Neutrophil (primary cell): ENCODE results near the gene CMTM4.
A peak's percentile ranks its signal among the peaks of the same experiment; 100 is the strongest.
"Not testable (repeated sequence)": the region's sequence is repeated elsewhere in the genome, so short reads cannot be mapped to it uniquely, and the experiment has no call there.

ENCODE experiments used
- H3K27ac ChIP-seq: fragments of 200-600 bp; sonication (generic); 2 replicates; pipeline ENCODE4 v1.5.1; 2016; ENCODE audit warnings: mild to moderate bottlenecking, moderate library complexity
- H3K27me3 ChIP-seq: fragments of 200-600 bp; sonication (generic); 2 replicates; pipeline ENCODE4 v1.6.0; 2016; ENCODE audit warnings: mild to moderate bottlenecking
- H3K36me3 ChIP-seq: fragments of 200-600 bp; sonication (generic); 2 replicates; pipeline ENCODE4 v1.5.1; 2017
- H3K4me1 ChIP-seq, 2 experiments: fragments of 200-600 bp in 1 of 2; sonication (generic) in 1 of 2; 1 replicate in 1 of 2; 2 replicates in 1 of 2; pipeline versions ENCODE4 v1.5.1 to v1.6.1; 2013 to 2016; ENCODE audit warnings: low read depth in 1 of 2, low read length in 1 of 2, mild to moderate bottlenecking in 1 of 2, moderate library complexity in 1 of 2; ENCODE audit not compliant: control insufficient read depth in 1 of 2, insufficient read depth in 1 of 2
- H3K4me3 ChIP-seq, 2 experiments: fragments of 200-600 bp in 1 of 2; sonication (generic) in 1 of 2; 1 replicate in 1 of 2; 2 replicates in 1 of 2; pipeline ENCODE4 v1.5.1; 2013 to 2016; ENCODE audit warnings: low read depth in 1 of 2, low read length in 1 of 2, mild to moderate bottlenecking in 1 of 2, moderate library complexity in 1 of 2
- H3K9me3 ChIP-seq: fragments of 200-600 bp; sonication (generic); 2 replicates; pipeline ENCODE4 v1.5.1; 2016
- CTCF ChIP-seq: fragments of 200-600 bp; sonication (generic); IDR thresholded peaks from 2 replicates; pipeline ENCODE4 v1.5.1; 2016; ENCODE audit warnings: antibody characterized with exemption

CMTM4 gene

GRCh38 chr16:66574081-66574480 lies 122.5 kb downstream of the CMTM4 start:
- peaks cover 25% of the 10 kb centered on the region for H3K27me3 ChIP-seq
- no peak overlapping the region for H3K27ac ChIP-seq
- no peak for TF ChIP-seq CTCF

GRCh38 chr16:66572356-66572755 lies 124.2 kb downstream of the CMTM4 start:
- Histone ChIP-seq H3K4me1 (peaks cover 0 to 4% of the 10 kb centered on the region in 2 experiments), H3K9me3 (no peaks in the 10 kb centered on the region), H3K27me3 (peaks cover 8% of the 10 kb centered on the region), H3K4me3 (no peak overlapping the region), H3K36me3 (peaks cover 47% of the 10 kb centered on the region), H3K27ac (peak overlapping the region; percentile 54)
- no peak for TF ChIP-seq CTCF

More at GRCh38 chr16:66574081-66574480, 122.5 kb downstream of the CMTM4 start:
- Histone ChIP-seq H3K4me1 (peaks cover 6 to 12% of the 10 kb centered on the region in 2 experiments), H3K36me3 (peaks cover 34% of the 10 kb centered on the region), H3K4me3 (no peak overlapping the region), H3K9me3 (no peaks in the 10 kb centered on the region)

GRCh38 chr16:66569827-66570405 lies 126.6 kb downstream of the CMTM4 start:
- peak overlapping the region; percentile 54 for H3K27ac ChIP-seq

GRCh38 chr16:66569131-66569530 lies 127.4 kb downstream of the CMTM4 start:
- Histone ChIP-seq H3K36me3 (peaks cover 75% of the 10 kb centered on the region), H3K9me3 (no peaks in the 10 kb centered on the region), H3K4me3 (no peak overlapping the region), H3K27me3 (no peaks in the 10 kb centered on the region), H3K4me1 (peaks cover 0 to 5% of the 10 kb centered on the region in 2 experiments), H3K27ac (peak overlapping the region; percentile 34)
- no peak for TF ChIP-seq CTCF

More at GRCh38 chr16:66569827-66570405, 126.6 kb downstream of the CMTM4 start:
- Histone ChIP-seq H3K4me1 (peaks cover 0 to 4% of the 10 kb centered on the region in 2 experiments), H3K4me3 (no peak overlapping the region), H3K27me3 (no peaks in the 10 kb centered on the region), H3K36me3 (peaks cover 69% of the 10 kb centered on the region), H3K9me3 (no peaks in the 10 kb centered on the region)
- no peak for TF ChIP-seq CTCF

- Histone ChIP-seq H3K4me1 (peaks cover 0 to 11% of the 10 kb centered on the region in 2 experiments), H3K36me3 (peaks cover 83% of the 10 kb centered on the region), H3K4me3 (no peak overlapping the region), H3K27me3 (no peaks in the 10 kb centered on the region), H3K9me3 (no peaks in the 10 kb centered on the region), H3K27ac (peak overlapping the region; percentile 28)
- TF ChIP-seq CTCF = no peak
Observed at GRCh38 chr16:66568355-66568754, 128.2 kb downstream of the CMTM4 start.

DNA sequence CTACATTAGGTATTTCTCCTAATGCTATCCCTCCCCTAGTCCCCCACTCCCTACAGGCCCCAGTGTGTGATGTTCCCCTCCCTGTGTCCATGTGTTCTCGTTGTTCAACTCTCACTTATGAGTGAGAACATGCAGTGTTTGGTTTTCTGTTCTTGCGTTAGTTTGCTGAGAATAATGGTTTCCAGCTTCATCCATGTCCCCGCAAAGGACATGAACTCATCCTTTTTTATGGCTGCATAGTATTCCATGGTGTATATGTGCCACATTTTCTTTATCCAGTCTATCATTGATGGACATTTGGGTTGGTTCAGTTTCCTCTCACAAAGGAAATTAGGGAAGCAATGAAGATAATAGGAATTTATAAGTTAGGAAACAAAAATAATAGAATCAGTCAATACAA lies 129.3 kb downstream of the CMTM4 start:
- not testable (repeated sequence) for H3K9me3 ChIP-seq, H3K4me3 ChIP-seq, H3K27me3 ChIP-seq
- Histone ChIP-seq H3K27ac (peak overlapping the region; percentile 16), H3K36me3 (peaks cover 93% of the 10 kb centered on the region), H3K4me1 (peaks cover 7 to 18% of the 10 kb centered on the region in 2 experiments)
